ENCODE measurements around the gene G6PD. TPM values are rescaled to one million over a fixed set of nuclear protein-coding genes. Genes with fewer than 3 reads are reported as not detected.
"Not testable (repeated sequence)": the region's sequence is repeated elsewhere in the genome, so short reads cannot be mapped to it uniquely, and the experiment has no call there.

G6PD gene
- total RNA-seq, 3 donors from 2014 or later = 28.0 to 34.4 (median 33.9) TPM

- H3K9me3 ChIP-seq; H3K36me3 ChIP-seq (ENCODE audit: low read depth); intact Hi-C loops (cut with DNase I, micrococcal nuclease); H3K4me3 ChIP-seq; H3K4me1 ChIP-seq (ENCODE audit: low read depth); DNase-seq: not testable (repeated sequence)
- peak; percentile 71 for ATAC-seq
Measured at GRCh38 chrX:154575076-154575475, 28.4 kb upstream of the G6PD start.

DNA sequence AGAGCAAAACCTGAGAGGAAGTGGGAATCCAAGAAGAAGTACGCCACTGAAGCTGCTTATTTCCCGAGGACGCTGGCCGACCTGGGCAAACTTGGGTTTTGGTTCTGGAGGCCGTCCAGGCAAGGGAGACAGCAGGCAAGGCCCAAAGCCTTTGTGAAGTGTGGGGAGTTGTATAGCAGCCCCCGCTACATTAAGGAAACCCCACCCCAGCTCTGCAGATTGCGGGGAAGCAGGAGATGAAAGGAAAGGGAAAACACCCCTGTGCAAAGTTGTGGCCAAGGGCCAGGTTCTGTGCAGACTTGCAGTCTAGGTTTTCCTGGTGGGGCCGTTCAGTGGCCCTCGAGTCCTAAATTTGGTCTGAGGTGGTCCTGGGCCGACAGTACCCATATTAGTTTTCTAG lies 26.4 kb upstream of the G6PD start:
- DNase-seq; ATAC-seq; intact Hi-C loops (cut with DNase I, micrococcal nuclease); H3K36me3 ChIP-seq (ENCODE audit: low read depth); H3K4me1 ChIP-seq (ENCODE audit: low read depth); H3K9me3 ChIP-seq; H3K4me3 ChIP-seq: not testable (repeated sequence)

DNA sequence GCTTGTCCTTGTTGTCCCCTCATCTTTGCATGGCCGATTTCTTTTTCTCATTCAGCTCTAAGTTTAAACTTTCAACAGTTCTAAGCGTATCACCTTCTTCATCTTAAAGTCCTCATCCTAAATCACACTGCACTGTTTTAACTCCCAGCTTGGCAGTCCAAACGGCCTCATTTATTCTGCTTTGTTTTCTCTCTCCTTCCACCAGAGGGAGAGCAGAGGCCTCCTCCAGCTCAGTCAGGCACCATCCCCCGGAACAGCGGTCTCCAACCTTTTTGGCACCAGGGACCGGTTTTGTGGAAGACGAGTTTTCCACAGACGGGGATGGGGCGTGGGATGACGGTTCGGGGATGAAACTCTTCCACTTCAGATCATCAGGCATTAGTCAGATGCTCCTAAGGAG lies 23.7 kb upstream of the G6PD start:
- DNase-seq; ATAC-seq; intact Hi-C loops (cut with DNase I, micrococcal nuclease); H3K4me1 ChIP-seq (ENCODE audit: low read depth); H3K9me3 ChIP-seq; H3K36me3 ChIP-seq (ENCODE audit: low read depth); H3K4me3 ChIP-seq: not testable (repeated sequence)

DNA sequence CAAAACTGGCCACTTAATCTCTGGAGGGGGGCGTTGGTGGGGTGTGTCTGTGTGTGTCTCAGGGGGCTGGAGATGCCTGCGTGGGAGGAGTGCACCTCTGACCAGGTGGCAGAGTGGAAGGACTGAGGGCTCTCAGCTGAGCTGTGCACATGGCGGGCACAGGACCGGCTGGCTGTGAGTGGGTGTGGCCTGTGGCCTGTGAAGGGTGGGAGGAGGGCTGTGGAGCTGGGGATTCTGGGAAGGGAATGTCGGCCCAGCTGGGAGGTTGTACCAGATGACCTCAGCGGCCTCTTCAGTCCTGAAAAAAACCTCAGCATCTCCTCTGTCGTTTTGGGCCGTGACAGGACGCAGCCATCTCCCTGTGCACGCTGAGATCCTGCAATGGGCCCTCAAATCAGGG lies 15.6 kb upstream of the G6PD start:
- H3K4me3 ChIP-seq; H3K36me3 ChIP-seq (ENCODE audit: low read depth); DNase-seq; intact Hi-C loops (cut with DNase I, micrococcal nuclease); H3K4me1 ChIP-seq (ENCODE audit: low read depth); H3K9me3 ChIP-seq: not testable (repeated sequence)
- peak; percentile 33 for ATAC-seq

DNA sequence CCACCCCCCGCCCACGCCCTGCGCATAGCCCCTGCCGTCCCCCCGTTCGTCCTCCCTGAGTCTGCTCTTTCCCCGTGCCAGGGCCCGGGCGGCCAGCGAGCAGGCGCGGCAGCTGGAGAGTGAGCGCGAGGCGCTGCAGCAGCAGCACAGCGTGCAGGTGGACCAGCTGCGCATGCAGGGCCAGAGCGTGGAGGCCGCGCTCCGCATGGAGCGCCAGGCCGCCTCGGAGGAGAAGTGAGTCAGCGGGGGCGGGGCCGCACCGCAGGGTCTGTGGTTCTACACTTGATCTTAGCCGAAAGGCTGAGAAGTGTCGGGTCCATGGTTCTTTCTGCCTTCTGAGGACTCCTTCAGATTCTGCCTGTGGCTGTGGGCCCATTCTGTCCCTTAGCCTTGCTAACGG lies 13.7 kb upstream of the G6PD start:
- H3K4me3 ChIP-seq; H3K4me1 ChIP-seq (ENCODE audit: low read depth); ATAC-seq; intact Hi-C loops (cut with DNase I, micrococcal nuclease); H3K9me3 ChIP-seq; H3K36me3 ChIP-seq (ENCODE audit: low read depth): not testable (repeated sequence)
- peak in 1 of 3 donors; percentile 3 for DNase-seq

GRCh38 chrX:154558896-154559295 lies 12.2 kb upstream of the G6PD start:
- H3K9me3 ChIP-seq; intact Hi-C loops (cut with DNase I, micrococcal nuclease); H3K36me3 ChIP-seq (ENCODE audit: low read depth); H3K4me3 ChIP-seq; ATAC-seq; H3K4me1 ChIP-seq (ENCODE audit: low read depth): not testable (repeated sequence)
- DNase-seq = peak in 1 of 3 donors; percentile 5

GRCh38 chrX:154558060-154558690 lies 11.5 kb upstream of the G6PD start:
- intact Hi-C loops (cut with DNase I, micrococcal nuclease); ATAC-seq; H3K36me3 ChIP-seq (ENCODE audit: low read depth); DNase-seq; H3K9me3 ChIP-seq; H3K4me3 ChIP-seq; H3K4me1 ChIP-seq (ENCODE audit: low read depth): not testable (repeated sequence)

- intact Hi-C loops (cut with DNase I, micrococcal nuclease); H3K36me3 ChIP-seq (ENCODE audit: low read depth); DNase-seq; H3K9me3 ChIP-seq; H3K4me1 ChIP-seq (ENCODE audit: low read depth); H3K4me3 ChIP-seq: not testable (repeated sequence)
- peak; percentile 20 for ATAC-seq
Measured at GRCh38 chrX:154552112-154552806, 5.6 kb upstream of the G6PD start.

DNA sequence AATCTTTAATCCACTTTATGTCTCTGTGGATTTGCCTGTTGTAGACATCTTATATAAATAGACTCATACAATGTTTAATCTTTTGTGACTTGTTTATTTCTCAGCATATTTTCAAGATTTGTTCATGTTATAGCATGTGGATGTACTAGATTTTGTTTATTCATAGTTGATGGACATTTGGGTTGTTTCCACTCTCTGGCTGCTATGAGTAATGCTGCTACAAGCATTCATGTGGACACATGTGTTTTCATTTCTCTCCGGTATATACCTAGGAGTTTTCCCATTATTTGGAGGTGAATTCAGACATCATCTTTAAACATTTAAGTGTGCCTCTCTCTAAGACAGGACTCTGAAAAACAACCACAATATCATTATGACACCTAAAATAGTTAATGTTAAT lies 3.1 kb upstream of the G6PD start:
- ATAC-seq (no peak), DNase-seq (no peak)
- TF ChIP-seq, protein P1, sequence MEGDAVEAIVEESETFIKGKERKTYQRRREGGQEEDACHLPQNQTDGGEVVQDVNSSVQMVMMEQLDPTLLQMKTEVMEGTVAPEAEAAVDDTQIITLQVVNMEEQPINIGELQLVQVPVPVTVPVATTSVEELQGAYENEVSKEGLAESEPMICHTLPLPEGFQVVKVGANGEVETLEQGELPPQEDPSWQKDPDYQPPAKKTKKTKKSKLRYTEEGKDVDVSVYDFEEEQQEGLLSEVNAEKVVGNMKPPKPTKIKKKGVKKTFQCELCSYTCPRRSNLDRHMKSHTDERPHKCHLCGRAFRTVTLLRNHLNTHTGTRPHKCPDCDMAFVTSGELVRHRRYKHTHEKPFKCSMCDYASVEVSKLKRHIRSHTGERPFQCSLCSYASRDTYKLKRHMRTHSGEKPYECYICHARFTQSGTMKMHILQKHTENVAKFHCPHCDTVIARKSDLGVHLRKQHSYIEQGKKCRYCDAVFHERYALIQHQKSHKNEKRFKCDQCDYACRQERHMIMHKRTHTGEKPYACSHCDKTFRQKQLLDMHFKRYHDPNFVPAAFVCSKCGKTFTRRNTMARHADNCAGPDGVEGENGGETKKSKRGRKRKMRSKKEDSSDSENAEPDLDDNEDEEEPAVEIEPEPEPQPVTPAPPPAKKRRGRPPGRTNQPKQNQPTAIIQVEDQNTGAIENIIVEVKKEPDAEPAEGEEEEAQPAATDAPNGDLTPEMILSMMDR (IDR thresholded peaks at IDR 0.05) = no peak
- Histone ChIP-seq H3K36me3 (ENCODE audit: low read depth) (no peaks in the 10 kb centered on the region), H3K4me3 (no peak overlapping the region), H3K9me3 (no peaks in the 10 kb centered on the region), H3K4me1 (ENCODE audit: low read depth) (no peaks in the 10 kb centered on the region)
- intact Hi-C loops (cut with DNase I, micrococcal nuclease) = no loop called here

GRCh38 chrX:154548028-154548316 lies 1.3 kb upstream of the G6PD start:
- TF ChIP-seq, protein P1 (IDR thresholded peaks at IDR 0.05) = no peak
- no peak for ATAC-seq
- DNase-seq = no peak
- Histone ChIP-seq H3K36me3 (ENCODE audit: low read depth) (no peaks in the 10 kb centered on the region), H3K4me3 (peak overlapping the region; percentile 36), H3K9me3 (no peaks in the 10 kb centered on the region), H3K4me1 (ENCODE audit: low read depth) (no peaks in the 10 kb centered on the region)
- intact Hi-C loops (cut with DNase I, micrococcal nuclease) = no loop called here
